Measurements from ENCODE around the gene BPIFB1. TPM values are rescaled to one million over a fixed set of nuclear protein-coding genes. Genes with fewer than 3 reads are reported as not detected.

The BPIFB1 gene
- total and polyA plus RNA-seq, 2 of the 8 experiments (the other 6 are each of a cell fraction or from before 2014, with no cell fraction given), result not detected

DNA sequence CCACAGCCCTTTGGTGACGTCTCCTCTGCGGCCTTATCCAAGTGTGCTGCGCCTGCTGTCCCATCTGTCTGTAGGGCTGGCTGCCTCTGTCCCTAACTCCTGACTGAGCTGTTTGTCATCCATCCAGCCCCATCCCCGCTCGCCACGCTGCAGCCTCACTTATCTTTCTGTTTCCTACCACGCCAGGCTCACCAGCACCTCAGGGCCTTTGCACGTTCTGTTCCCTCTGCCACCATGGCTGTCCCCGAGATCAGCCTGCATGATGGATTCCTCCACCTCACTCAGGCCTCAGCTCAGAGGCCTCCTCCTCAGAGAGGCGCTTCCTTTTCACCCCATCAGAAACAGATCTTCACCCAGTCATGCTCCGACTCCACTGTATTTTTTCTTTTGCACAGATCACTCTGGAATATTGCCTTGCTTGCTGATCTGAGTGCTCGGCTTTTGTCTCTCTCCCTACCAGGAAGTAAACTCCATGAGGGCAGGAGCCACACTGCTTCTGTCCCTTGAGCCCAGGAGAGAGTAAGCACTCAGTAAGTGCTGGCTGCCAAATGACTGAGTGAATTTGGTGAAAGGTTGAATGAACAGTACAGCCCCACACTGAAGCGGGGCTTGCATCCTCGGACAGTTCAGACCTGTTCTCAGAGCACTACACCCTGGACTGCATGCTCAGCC is 34.5 kb downstream of the BPIFB1 start:
- no peak overlapping the region for H2BK120ac ChIP-seq (replicated peaks; ENCODE audit: low read depth, low read length)
- CTCF ChIA-PET (ENCODE audit: partially characterized antibody), result interaction anchor here (1.6 to 4.3 kb wide), 2 partner anchors 16 to 25 kb away, joined by 3 to 21 read pairs; no protein-coding TSS in a partner anchor

More for the DNA sequence above, 34.5 kb downstream of the BPIFB1 start:
- H4K5ac ChIP-seq (ENCODE audit: insufficient read length, low read depth, low read length), result no peak overlapping the region
- H3K23ac ChIP-seq (ENCODE audit: insufficient read length), result no peak overlapping the region
- H2BK5ac ChIP-seq (ENCODE audit: low read depth, low read length), result no peak overlapping the region
- no peak overlapping the region for H3K56ac ChIP-seq (replicated peaks; ENCODE audit: insufficient read length, low read depth, low read length)
- TF ChIP-seq EZH2 (IDR thresholded peaks at IDR 0.05; ENCODE audit: low read depth, low read length, severe bottlenecking) (no peak), BRCA1 (IDR thresholded peaks at IDR 0.05; ENCODE audit: low read depth, low read length) (no peak), PHF8 (conservative IDR thresholded peaks at IDR 0.05; ENCODE audit: low read depth, low read length) (no peak), BACH1 (IDR thresholded peaks at IDR 0.05; ENCODE audit: low read length) (no peak), EP300 (IDR thresholded peaks at IDR 0.05; ENCODE audit: borderline replicate concordance in 1 of 2, low read depth in 2 of 2, low read length in 2 of 2) (no peak)
- no peaks in the 10 kb centered on the region for H3K4me1 ChIP-seq (replicated peaks in 1 of 4; ENCODE audit: control insufficient read depth in 3 of 4, insufficient read depth in 4 of 4, low read length in 3 of 4)
- no peak overlapping the region for H4K91ac ChIP-seq (replicated peaks; ENCODE audit: insufficient read length, low read length)
- FAIRE-seq, result no peak
- no peak overlapping the region for H3K4me2 ChIP-seq (ENCODE audit: insufficient read depth in 1 of 2, low read depth in 2 of 2, low read length in 2 of 2)
- H4K8ac ChIP-seq (ENCODE audit: extremely low read depth, insufficient read depth, low read length), result no peak overlapping the region
- H2BK15ac ChIP-seq (ENCODE audit: low read length), result no peak overlapping the region
- H3K14ac ChIP-seq (ENCODE audit: insufficient read length), result no peak overlapping the region
- H2AFZ ChIP-seq (ENCODE audit: low read length), result no peak overlapping the region
- H3K4ac ChIP-seq (replicated peaks; ENCODE audit: insufficient read length, low read depth, low read length), result no peak overlapping the region
- no peaks in the 10 kb centered on the region for H3K79me1 ChIP-seq (ENCODE audit: low read depth, low read length)
- DNase-seq (ENCODE audit: low read depth in 1 of 2, low spot score in 2 of 2), result no peak
- no peaks in the 10 kb centered on the region; a peak in 2 of 7 replicates for H3K27me3 ChIP-seq (replicated peaks in 1 of 4; ENCODE audit: control insufficient read depth in 3 of 4, extremely low read depth in 1 of 4, insufficient read depth in 3 of 4, low read length in 3 of 4)
- H3K4me3 ChIP-seq (ENCODE audit: extremely low read depth in 1 of 4, insufficient read depth in 2 of 4, low read depth in 3 of 4, low read length in 4 of 4), result no peak overlapping the region
- H3K23me2 ChIP-seq (ENCODE audit: low read depth, low read length), result no peaks in the 10 kb centered on the region
- H2BK20ac ChIP-seq (ENCODE audit: low read length), result no peak overlapping the region
- no peak overlapping the region for H2BK12ac ChIP-seq (ENCODE audit: low read depth, low read length)
- POLR2A ChIA-PET (ENCODE audit: partially characterized antibody), result no interaction called here
- H3K18ac ChIP-seq (ENCODE audit: extremely low read depth, low read length), result no peak overlapping the region
- H4K20me1 ChIP-seq (replicated peaks in 1 of 2; ENCODE audit: control insufficient read depth in 1 of 2, insufficient read depth in 2 of 2, low read length in 2 of 2), result no peaks in the 10 kb centered on the region
- H3K79me2 ChIP-seq (ENCODE audit: control insufficient read depth in 1 of 2, insufficient read depth in 2 of 2, low read length in 2 of 2), result no peaks in the 10 kb centered on the region
- no peaks in the 10 kb centered on the region for H3K9me3 ChIP-seq (ENCODE audit: insufficient read depth in 2 of 2, low read depth in 1 of 2, low read length in 1 of 2)
- H3K36me3 ChIP-seq (ENCODE audit: control insufficient read depth in 2 of 4, insufficient read depth in 4 of 4, low read length in 3 of 4), result no peaks in the 10 kb centered on the region
- 84% methylated on average over 14 of the region's 14 CpGs; no CpG with 5 or more reads in 1 of the 2 experiments for WGBS, 2 experiments (ENCODE audit: extremely low coverage in 1 of 2, insufficient coverage in 1 of 2, insufficient read length in 1 of 2, insufficient replicate concordance in 2 of 2, low coverage in 1 of 2, low lambda C conversion rate in 2 of 2, missing lambda C conversion rate in 1 of 2)
- no peak overlapping the region for H3K9ac ChIP-seq (replicated peaks in 1 of 4; ENCODE audit: extremely low read depth in 1 of 4, low read depth in 3 of 4, low read length in 3 of 4)
- no peak overlapping the region for H2AK5ac ChIP-seq (ENCODE audit: low read depth, low read length)
- H3K27ac ChIP-seq (ENCODE audit: low read depth, low read length), result no peak overlapping the region

All from H1 (cell line).